PC-9 (cell line): ENCODE measurements around the gene ARPP21.

Source experiments
- CTCF ChIP-seq: fragments of 200-600 bp; sonication (generic); conservative IDR thresholded peaks from 2 replicates; pipeline ENCODE4 v1.6.1; 2017; ENCODE audit warnings: mixed run types, antibody characterized with exemption, mild to moderate bottlenecking, moderate library complexity
- EZH2 ChIP-seq: fragments of 200-600 bp; sonication (generic); IDR thresholded peaks from 2 replicates; pipeline ENCODE4 v1.8.0; 2017; ENCODE audit warnings: antibody characterized with exemption, low read depth

- TF ChIP-seq CTCF (no peak), EZH2 (no peak)
Measured at GRCh38 chr3:35785234-35785888, 146.0 kb downstream of the ARPP21 start.
